ENCODE data around the gene PRCD.

DNA sequence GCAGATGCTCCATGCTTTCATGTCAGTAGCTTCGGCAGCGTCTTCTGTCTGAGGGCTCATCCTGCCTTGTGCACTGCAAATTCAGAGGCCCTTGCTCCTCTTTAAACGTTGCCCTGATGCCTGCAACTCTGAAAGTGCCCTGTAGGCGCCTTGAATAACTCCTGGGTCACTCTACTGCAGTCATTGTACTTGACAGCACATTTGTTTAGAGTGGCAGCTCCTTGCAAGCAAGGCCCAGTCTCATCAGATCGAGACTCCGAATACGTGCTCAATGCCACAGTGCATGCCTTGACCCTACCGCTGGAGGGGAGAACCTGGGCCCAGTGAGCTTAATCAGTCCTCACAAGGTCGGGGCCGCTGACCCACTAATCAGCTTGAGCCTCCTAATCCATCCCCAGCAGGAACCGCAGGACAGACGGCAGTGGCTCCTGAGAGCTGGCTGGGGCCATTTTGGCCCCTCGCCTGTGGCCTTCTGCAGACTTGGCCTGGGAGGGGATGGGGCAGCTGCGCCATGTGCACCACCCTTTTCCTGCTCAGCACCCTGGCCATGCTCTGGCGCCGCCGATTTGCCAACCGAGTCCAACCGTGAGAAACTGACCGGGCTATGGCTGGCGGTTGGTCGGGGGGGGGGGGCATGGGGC lies at the start of gene PRCD:
- TF ChIP-seq, protein P1, sequence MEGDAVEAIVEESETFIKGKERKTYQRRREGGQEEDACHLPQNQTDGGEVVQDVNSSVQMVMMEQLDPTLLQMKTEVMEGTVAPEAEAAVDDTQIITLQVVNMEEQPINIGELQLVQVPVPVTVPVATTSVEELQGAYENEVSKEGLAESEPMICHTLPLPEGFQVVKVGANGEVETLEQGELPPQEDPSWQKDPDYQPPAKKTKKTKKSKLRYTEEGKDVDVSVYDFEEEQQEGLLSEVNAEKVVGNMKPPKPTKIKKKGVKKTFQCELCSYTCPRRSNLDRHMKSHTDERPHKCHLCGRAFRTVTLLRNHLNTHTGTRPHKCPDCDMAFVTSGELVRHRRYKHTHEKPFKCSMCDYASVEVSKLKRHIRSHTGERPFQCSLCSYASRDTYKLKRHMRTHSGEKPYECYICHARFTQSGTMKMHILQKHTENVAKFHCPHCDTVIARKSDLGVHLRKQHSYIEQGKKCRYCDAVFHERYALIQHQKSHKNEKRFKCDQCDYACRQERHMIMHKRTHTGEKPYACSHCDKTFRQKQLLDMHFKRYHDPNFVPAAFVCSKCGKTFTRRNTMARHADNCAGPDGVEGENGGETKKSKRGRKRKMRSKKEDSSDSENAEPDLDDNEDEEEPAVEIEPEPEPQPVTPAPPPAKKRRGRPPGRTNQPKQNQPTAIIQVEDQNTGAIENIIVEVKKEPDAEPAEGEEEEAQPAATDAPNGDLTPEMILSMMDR (IDR thresholded peaks at IDR 0.05): no peak
- no peak for TF ChIP-seq POLR2A (IDR thresholded peaks at IDR 0.05)

Measured in right lobe of liver (tissue), 4 donors.